CD4-positive, alpha-beta T cell treated with Interleukin-17A for 4 hours (primary cell): Measurements from ENCODE around the gene NOS1AP.
"Not testable (repeated sequence)": the region's sequence is repeated elsewhere in the genome, so short reads cannot be mapped to it uniquely, and the experiment has no call there.

Experiments
- DNase-seq: peaks from one replicate; pipeline ENCODE4 v3.0.0-alpha.2; 2020; ENCODE audit warnings: mixed read lengths

The NOS1AP gene

GRCh38 chr1:162351874-162352273 lies 282.4 kb downstream of the NOS1AP start:
- not testable (repeated sequence) for DNase-seq

- DNase-seq, result no peak
Observed at GRCh38 chr1:162353078-162353477, 283.6 kb downstream of the NOS1AP start.

GRCh38 chr1:162353702-162354101 lies 284.2 kb downstream of the NOS1AP start:
- no peak for DNase-seq

- DNase-seq, result no peak
Observed at GRCh38 chr1:162357681-162358266, 288.3 kb downstream of the NOS1AP start.

GRCh38 chr1:162358928-162359327 lies 289.4 kb downstream of the NOS1AP start:
- no peak for DNase-seq

- DNase-seq, result no peak
Observed at GRCh38 chr1:162359523-162360236, 290.2 kb downstream of the NOS1AP start.

GRCh38 chr1:162360237-162360873 lies 290.9 kb downstream of the NOS1AP start:
- DNase-seq, result no peak

GRCh38 chr1:162360874-162361260 lies 291.4 kb downstream of the NOS1AP start:
- DNase-seq, result no peak

- DNase-seq, result no peak
Observed at GRCh38 chr1:162361349-162361748, 291.9 kb downstream of the NOS1AP start.

GRCh38 chr1:162363823-162364222 lies 294.3 kb downstream of the NOS1AP start:
- DNase-seq, result no peak

GRCh38 chr1:162364498-162364897 lies 295.0 kb downstream of the NOS1AP start:
- no peak for DNase-seq

GRCh38 chr1:162365284-162366020 lies 296.0 kb downstream of the NOS1AP start:
- no peak for DNase-seq

GRCh38 chr1:162366149-162366548 lies 296.7 kb downstream of the NOS1AP start:
- DNase-seq, result no peak

GRCh38 chr1:162366671-162367070 lies 297.2 kb downstream of the NOS1AP start:
- no peak for DNase-seq

GRCh38 chr1:162367073-162367472 lies 297.6 kb downstream of the NOS1AP start:
- DNase-seq, result no peak

- no peak for DNase-seq
Observed at GRCh38 chr1:162367772-162368171, 298.3 kb downstream of the NOS1AP start.

- DNase-seq, result no peak
Observed at GRCh38 chr1:162368451-162368850, 299.0 kb downstream of the NOS1AP start.

- DNase-seq, result no peak
Observed at GRCh38 chr1:162369571-162369970, 300.1 kb downstream of the NOS1AP start.

- DNase-seq, result no peak
Observed at GRCh38 chr1:162370161-162370560, 300.7 kb downstream of the NOS1AP start.

- no peak for DNase-seq
Observed at GRCh38 chr1:162370721-162371120, 301.2 kb downstream of the NOS1AP start.

GRCh38 chr1:162371611-162372010 lies 302.1 kb downstream of the NOS1AP start:
- no peak for DNase-seq

GRCh38 chr1:162372159-162373071 lies 302.9 kb downstream of the NOS1AP start:
- no peak for DNase-seq

- no peak for DNase-seq
Observed at GRCh38 chr1:162373072-162373427, 303.6 kb downstream of the NOS1AP start.
